Neuronal stem cell (in vitro differentiated cells): ENCODE data around the gene MTRF1L.
"Not testable (repeated sequence)": the region's sequence is repeated elsewhere in the genome, so short reads cannot be mapped to it uniquely, and the experiment has no call there.

Experiments
- DNase-seq: peaks from one replicate; pipeline ENCODE4 v3.0.0-alpha.2; 2013; ENCODE audit warnings: low spot score
- H2AFZ ChIP-seq: one replicate; pipeline ENCODE4 v1.6.1; 2013; ENCODE audit warnings: mild to moderate bottlenecking, low read length, inconsistent platforms
- H2AK5ac ChIP-seq: 2 replicates; pipeline ENCODE4 v1.6.1; 2013; ENCODE audit warnings: low read depth, mild to moderate bottlenecking, inconsistent platforms, low read length, moderate library complexity, mixed read lengths
- H2BK120ac ChIP-seq: 2 replicates; pipeline ENCODE4 v1.6.1; 2013; ENCODE audit warnings: low read depth, mild to moderate bottlenecking, inconsistent platforms, low read length, moderate library complexity, mixed read lengths
- H2BK12ac ChIP-seq: one replicate; pipeline ENCODE4 v1.6.1; 2013; ENCODE audit warnings: low read length, inconsistent platforms
- H2BK15ac ChIP-seq: 2 replicates; pipeline ENCODE4 v1.6.1; 2013; ENCODE audit warnings: mild to moderate bottlenecking, low read length, inconsistent platforms, mixed read lengths
- H2BK5ac ChIP-seq: one replicate; pipeline ENCODE4 v1.6.1; 2013; ENCODE audit warnings: inconsistent platforms, mild to moderate bottlenecking, low read length, moderate library complexity
- H3K14ac ChIP-seq: one replicate; pipeline ENCODE4 v1.6.1; 2013; ENCODE audit warnings: low read length, inconsistent platforms
- H3K18ac ChIP-seq: 2 replicates; pipeline ENCODE4 v1.6.1; 2013; ENCODE audit warnings: low read length, inconsistent platforms
- H3K23ac ChIP-seq: 2 replicates; pipeline ENCODE4 v1.6.1; 2013; ENCODE audit warnings: low read depth, mild to moderate bottlenecking, mixed read lengths, low read length, inconsistent platforms; ENCODE audit not compliant: poor library complexity
- H3K27ac ChIP-seq: replicated peaks from 3 replicates; pipeline ENCODE4 v1.5.1; 2013; ENCODE audit warnings: low read length, inconsistent platforms
- H3K27me3 ChIP-seq, 3 experiments: 2 replicates each; pipeline ENCODE4 v1.6.1; 2013; ENCODE audit warnings: low read length in 3 of 3, mild to moderate bottlenecking in 2 of 3, inconsistent platforms in 1 of 3, low read depth in 1 of 3, mixed read lengths in 1 of 3, moderate library complexity in 1 of 3; ENCODE audit not compliant: control insufficient read depth in 3 of 3, insufficient read depth in 3 of 3
- H3K36me3 ChIP-seq, 2 donors: replicated peaks in 1 of 2; 2 replicates each; pipeline ENCODE4 v1.6.1; 2013; ENCODE audit warnings: low read length in 2 of 2; ENCODE audit not compliant: control insufficient read depth in 2 of 2, insufficient read depth in 2 of 2
- H3K4ac ChIP-seq: 2 replicates; pipeline ENCODE4 v1.6.1; 2013; ENCODE audit warnings: inconsistent platforms, mild to moderate bottlenecking, low read length, moderate library complexity
- H3K4me1 ChIP-seq, 2 donors: 1 replicate in 1 of 2; 2 replicates in 1 of 2; pipeline ENCODE4 v1.6.1; 2013; ENCODE audit warnings: low read length in 2 of 2, low read depth in 1 of 2; ENCODE audit not compliant: control insufficient read depth in 2 of 2, insufficient read depth in 1 of 2
- H3K4me2 ChIP-seq: one replicate; pipeline ENCODE4 v1.6.1; 2013; ENCODE audit warnings: mild to moderate bottlenecking, low read length, inconsistent platforms; ENCODE audit not compliant: insufficient read depth, poor library complexity, severe bottlenecking
- H3K4me3 ChIP-seq, 2 donors: 2 replicates each; pipeline ENCODE4 v1.5.1; 2013; ENCODE audit warnings: low read length in 2 of 2, mild to moderate bottlenecking in 2 of 2, inconsistent platforms in 1 of 2, moderate library complexity in 1 of 2
- H3K79me1 ChIP-seq: one replicate; pipeline ENCODE4 v1.6.1; 2013; ENCODE audit warnings: low read depth, mild to moderate bottlenecking, inconsistent platforms, low read length, moderate library complexity
- H3K9ac ChIP-seq: one replicate; pipeline ENCODE4 v1.6.1; 2013; ENCODE audit warnings: mild to moderate bottlenecking, low read depth, low read length, inconsistent platforms; ENCODE audit not compliant: poor library complexity
- H3K9me3 ChIP-seq, 2 donors: replicated peaks in 1 of 2; 2 replicates each; pipeline versions ENCODE3 to v1.6.1; 2013; ENCODE audit warnings: low read length in 2 of 2, mild to moderate bottlenecking in 2 of 2, inconsistent platforms in 1 of 2, low read depth in 1 of 2, mixed read lengths in 1 of 2, moderate library complexity in 1 of 2; ENCODE audit not compliant: control insufficient read depth in 2 of 2, insufficient read depth in 1 of 2
- H4K8ac ChIP-seq: one replicate; pipeline ENCODE4 v1.6.1; 2013; ENCODE audit warnings: low read depth, mild to moderate bottlenecking, inconsistent platforms, low read length, moderate library complexity
- H4K91ac ChIP-seq: one replicate; pipeline ENCODE4 v1.6.1; 2013; ENCODE audit warnings: low read length, low read depth, mild to moderate bottlenecking, inconsistent platforms; ENCODE audit not compliant: poor library complexity
- WGBS, 2 donors: extraction: QIAGEN DNeasy Blood & Tissue Kit; methylation state at CpG; one replicate each; pipeline ENCODE4 v1.1.7; 2013; ENCODE audit warnings: missing lambda C conversion rate in 2 of 2, mixed read lengths in 1 of 2; ENCODE audit not compliant: insufficient read length in 2 of 2, insufficient replicate concordance in 1 of 2; ENCODE audit errors: extremely low coverage in 2 of 2; 5-methylcytosine and 5-hydroxymethylcytosine counted together

Gene MTRF1L

GRCh38 chr6:153012856-153013255 is 10.3 kb upstream of the MTRF1L start:
- Histone ChIP-seq H3K4ac (no peak overlapping the region), H2AK5ac (no peak overlapping the region), H3K23ac (no peak overlapping the region), H3K27ac (no peak overlapping the region), H3K79me1 (no peaks in the 10 kb centered on the region), H4K91ac (no peak overlapping the region), H2BK120ac (no peak overlapping the region), H2BK15ac (no peak overlapping the region), H2AFZ (no peak overlapping the region), H2BK5ac (no peak overlapping the region), H4K8ac (no peak overlapping the region), H3K9ac (no peak overlapping the region), H3K27me3 (no peaks in the 10 kb centered on the region), H3K36me3 (no peaks in the 10 kb centered on the region), H2BK12ac (no peak overlapping the region), H3K14ac (no peak overlapping the region), H3K18ac (no peak overlapping the region), H3K4me1 (no peaks in the 10 kb centered on the region), H3K9me3 (no peaks in the 10 kb centered on the region), H3K4me2 (no peak overlapping the region), H3K4me3 (no peak overlapping the region)
- DNase-seq = no peak
- no CpG with 5 or more reads among the region's 6 CpGs for WGBS, 2 donors

- no CpG with 5 or more reads among the region's 6 CpGs for WGBS, 2 donors
- peaks cover 2% of the 10 kb centered on the region for H3K79me1 ChIP-seq
- H2BK5ac ChIP-seq = no peak overlapping the region
- H3K36me3 ChIP-seq = peaks cover 0 to 22% of the 10 kb centered on the region in 2 donors
- no peaks in the 10 kb centered on the region for H3K9me3 ChIP-seq
- H2AFZ ChIP-seq = peak overlapping the region; percentile 87
- H3K27me3 ChIP-seq = no peaks in the 10 kb centered on the region
- no peak overlapping the region for H2BK15ac ChIP-seq
- no peak overlapping the region for H3K14ac ChIP-seq
- no peak overlapping the region for H3K23ac ChIP-seq
- no peak overlapping the region for H2BK120ac ChIP-seq
- H4K91ac ChIP-seq = no peak overlapping the region
- no peak overlapping the region for H3K4ac ChIP-seq
- no peak for DNase-seq
- H2AK5ac ChIP-seq = no peak overlapping the region
- H3K4me2 ChIP-seq = peak overlapping the region; percentile 72
- H3K18ac ChIP-seq = no peak overlapping the region
- H2BK12ac ChIP-seq = no peak overlapping the region
- peak overlapping the region; percentile 91 for H3K27ac ChIP-seq
- no peak overlapping the region for H4K8ac ChIP-seq
- H3K9ac ChIP-seq = peak overlapping the region; percentile 2
- H3K4me1 ChIP-seq = peaks cover 2 to 14% of the 10 kb centered on the region in 2 donors
- peak overlapping the region; percentile 70 to 90 for H3K4me3 ChIP-seq
Observed at GRCh38 chr6:153003366-153003690, 819 bp upstream of the MTRF1L start.

GRCh38 chr6:153001767-153002612 is 519 bp downstream of the MTRF1L start:
- Histone ChIP-seq H3K4ac (no peak overlapping the region), H3K23ac (no peak overlapping the region), H3K4me3 (peak overlapping the region; percentile 70 to 90), H2BK5ac (no peak overlapping the region), H3K79me1 (peaks cover 6% of the 10 kb centered on the region), H3K4me1 (peaks cover 2 to 14% of the 10 kb centered on the region in 2 donors), H4K8ac (no peak overlapping the region), H3K18ac (peak overlapping the region; percentile 51), H2BK15ac (no peak overlapping the region), H3K36me3 (peaks cover 6 to 35% of the 10 kb centered on the region in 2 donors), H2AFZ (peak overlapping the region; percentile 37), H2BK12ac (no peak overlapping the region), H2AK5ac (no peak overlapping the region), H3K27ac (no peak overlapping the region), H2BK120ac (no peak overlapping the region), H3K4me2 (peak overlapping the region; percentile 52), H3K9me3 (no peaks in the 10 kb centered on the region), H3K27me3 (no peaks in the 10 kb centered on the region), H4K91ac (no peak overlapping the region), H3K9ac (peak overlapping the region; percentile 85), H3K14ac (no peak overlapping the region)
- no CpG with 5 or more reads among the region's 31 CpGs for WGBS, 2 donors
- no peak for DNase-seq

- not testable (repeated sequence) for H3K27ac ChIP-seq, H4K8ac ChIP-seq, H3K4ac ChIP-seq, H3K23ac ChIP-seq, H2BK120ac ChIP-seq, DNase-seq, H3K27me3 ChIP-seq, H3K9ac ChIP-seq, H2BK12ac ChIP-seq, H3K79me1 ChIP-seq, H3K9me3 ChIP-seq, H3K14ac ChIP-seq, H2AK5ac ChIP-seq, H3K4me2 ChIP-seq, H2AFZ ChIP-seq, H2BK15ac ChIP-seq, H3K18ac ChIP-seq, H4K91ac ChIP-seq, H2BK5ac ChIP-seq
- Histone ChIP-seq H3K4me3 (peak overlapping the region in 1 of 2 donors; percentile 70), H3K4me1 (peaks cover 2 to 14% of the 10 kb centered on the region in 2 donors), H3K36me3 (peaks cover 6 to 47% of the 10 kb centered on the region in 2 donors)
- WGBS, 2 donors = no CpG with 5 or more reads among the region's 9 CpGs
Observed at GRCh38 chr6:153000790-153001189, 1.7 kb downstream of the MTRF1L start.
